HG02938 (cell line): ENCODE measurements around the gene PRKCE.

Experiments
- ATAC-seq: cut with Tn5 transposase; IDR thresholded peaks from one replicate; pipeline ENCODE4 v1.9.1; 2021; ENCODE audit warnings: mild to moderate bottlenecking, moderate library complexity; ENCODE audit not compliant: unreplicated experiment

The PRKCE gene

GRCh38 chr2:46153996-46154753 lies 502.7 kb downstream of the PRKCE start:
- no peak for ATAC-seq

GRCh38 chr2:46157072-46157965 lies 505.8 kb downstream of the PRKCE start:
- no peak for ATAC-seq

- no peak for ATAC-seq
Observed at GRCh38 chr2:46157966-46158310, 506.5 kb downstream of the PRKCE start.

GRCh38 chr2:46158661-46159060 lies 507.2 kb downstream of the PRKCE start:
- ATAC-seq = no peak

GRCh38 chr2:46160326-46160725 lies 508.9 kb downstream of the PRKCE start:
- no peak for ATAC-seq

GRCh38 chr2:46161315-46161714 lies 509.8 kb downstream of the PRKCE start:
- ATAC-seq = no peak

GRCh38 chr2:46161911-46162310 lies 510.4 kb downstream of the PRKCE start:
- ATAC-seq = no peak

- ATAC-seq = no peak
Observed at GRCh38 chr2:46162329-46163097, 511.0 kb downstream of the PRKCE start.

GRCh38 chr2:46163098-46163430 lies 511.6 kb downstream of the PRKCE start:
- ATAC-seq = no peak

GRCh38 chr2:46163804-46164528 lies 512.5 kb downstream of the PRKCE start:
- ATAC-seq = no peak

- no peak for ATAC-seq
Observed at GRCh38 chr2:46164529-46165301, 513.2 kb downstream of the PRKCE start.

GRCh38 chr2:46165916-46166315 lies 514.4 kb downstream of the PRKCE start:
- ATAC-seq = no peak

GRCh38 chr2:46167406-46167805 lies 515.9 kb downstream of the PRKCE start:
- no peak for ATAC-seq

GRCh38 chr2:46167924-46168323 lies 516.4 kb downstream of the PRKCE start:
- no peak for ATAC-seq

- ATAC-seq = no peak
Observed at GRCh38 chr2:46169467-46169866, 518.0 kb downstream of the PRKCE start.

GRCh38 chr2:46170026-46170425 lies 518.6 kb downstream of the PRKCE start:
- no peak for ATAC-seq

GRCh38 chr2:46170611-46171350 lies 519.3 kb downstream of the PRKCE start:
- ATAC-seq = no peak

GRCh38 chr2:46171411-46171953 lies 520.0 kb downstream of the PRKCE start:
- no peak for ATAC-seq

GRCh38 chr2:46171996-46172546 lies 520.6 kb downstream of the PRKCE start:
- ATAC-seq = no peak
